Stimulated activated CD4-positive, alpha-beta T cell treated with anti-CD3 and anti-CD28 coated beads, Interleukin-12 subunit alpha, Interleukin-12 subunit beta, amount 100 ng/mL, for 24 hours (primary cell): ENCODE results near the gene ABHD17A.

ENCODE experiments used
- DNase-seq, 2 experiments: peaks; one replicate each; pipeline ENCODE4 v3.0.0-alpha.2; 2020; ENCODE audit warnings: low read depth in 2 of 2

The ABHD17A gene

DNA sequence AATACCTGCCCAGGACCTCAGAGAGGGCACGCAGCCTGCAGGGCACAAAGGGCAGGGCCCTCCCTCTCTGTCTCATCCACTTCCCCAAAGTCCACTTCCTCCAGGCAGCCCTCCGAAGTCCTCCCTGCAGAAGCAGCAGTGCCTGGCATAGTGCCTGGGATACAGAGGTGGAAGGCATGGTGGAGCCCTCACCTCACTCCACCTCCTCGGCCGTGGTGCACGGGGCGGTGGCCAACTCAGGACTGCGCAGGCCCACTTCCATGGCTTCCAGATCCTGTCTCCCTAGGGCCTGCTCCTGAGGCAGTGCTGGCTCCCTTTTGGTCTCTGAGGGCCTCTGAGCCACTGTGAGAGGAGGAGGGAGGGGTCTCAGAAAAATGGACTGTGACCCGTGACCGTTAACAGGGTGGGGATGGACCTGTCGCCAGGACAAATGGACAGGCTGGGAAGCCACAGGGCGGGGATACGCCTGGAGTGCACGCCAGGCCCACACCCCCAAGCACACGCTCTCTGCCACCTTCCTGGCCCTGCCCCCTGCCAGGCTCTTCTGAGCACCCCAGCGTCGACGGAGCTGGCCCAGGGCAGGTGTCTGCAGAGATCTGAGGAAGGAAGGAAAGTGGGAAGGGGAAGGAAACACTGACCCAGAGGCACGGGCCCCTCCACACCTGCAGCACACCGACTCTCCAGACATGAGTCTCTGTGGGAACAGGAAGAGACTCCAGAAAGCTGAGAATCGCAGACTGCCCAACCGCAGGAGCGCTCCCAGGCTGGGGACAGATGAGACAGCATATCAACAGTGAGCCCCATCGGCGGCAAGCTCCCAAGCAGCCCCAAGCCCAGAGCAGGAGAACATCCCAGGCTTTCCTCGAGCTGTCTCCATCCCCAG lies 45.4 kb downstream of the ABHD17A start:
- DNase-seq: no peak

DNA sequence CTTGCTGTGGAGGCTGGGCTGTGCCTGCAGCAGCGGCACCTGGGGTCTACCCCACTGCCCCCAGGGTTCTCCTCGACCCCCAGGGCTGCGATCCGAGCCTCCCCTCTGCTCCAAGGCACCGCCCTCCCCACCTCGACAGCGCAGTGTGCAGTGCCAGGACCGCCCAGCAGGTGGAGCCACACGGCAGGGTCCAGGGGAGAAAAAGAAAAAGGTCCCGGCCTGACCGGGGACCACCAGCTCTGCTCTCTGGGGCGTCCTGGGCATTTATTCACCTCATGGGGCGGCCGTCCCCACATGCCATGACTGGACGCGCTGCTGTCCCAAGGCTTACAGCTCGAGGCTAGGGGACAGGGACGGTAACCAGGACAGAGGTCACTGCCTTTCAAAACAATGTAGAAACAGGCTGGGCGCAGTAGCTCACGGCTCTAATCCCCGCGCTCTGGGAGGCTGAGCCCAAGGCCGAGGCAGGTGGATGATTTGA lies 47.6 kb downstream of the ABHD17A start:
- peak in 1 of 2 experiments; percentile 62 for DNase-seq

DNA sequence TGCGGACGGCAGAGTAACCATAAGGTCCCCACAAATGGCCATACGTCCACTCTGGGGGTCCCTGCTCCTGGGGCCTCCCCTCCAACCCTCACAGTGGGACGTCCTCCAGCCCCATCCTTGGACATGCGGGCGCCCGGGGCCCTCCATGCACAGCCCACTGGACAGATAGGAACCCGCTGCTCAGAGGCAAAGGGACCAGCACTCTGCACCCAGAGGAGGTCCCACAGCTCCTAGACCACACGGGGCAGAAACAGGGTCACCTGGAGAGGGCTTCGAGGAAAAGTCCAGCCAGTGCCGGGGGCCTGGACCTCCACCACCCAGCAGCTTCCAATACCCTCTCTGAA lies 48.1 kb downstream of the ABHD17A start:
- DNase-seq: no peak

DNA sequence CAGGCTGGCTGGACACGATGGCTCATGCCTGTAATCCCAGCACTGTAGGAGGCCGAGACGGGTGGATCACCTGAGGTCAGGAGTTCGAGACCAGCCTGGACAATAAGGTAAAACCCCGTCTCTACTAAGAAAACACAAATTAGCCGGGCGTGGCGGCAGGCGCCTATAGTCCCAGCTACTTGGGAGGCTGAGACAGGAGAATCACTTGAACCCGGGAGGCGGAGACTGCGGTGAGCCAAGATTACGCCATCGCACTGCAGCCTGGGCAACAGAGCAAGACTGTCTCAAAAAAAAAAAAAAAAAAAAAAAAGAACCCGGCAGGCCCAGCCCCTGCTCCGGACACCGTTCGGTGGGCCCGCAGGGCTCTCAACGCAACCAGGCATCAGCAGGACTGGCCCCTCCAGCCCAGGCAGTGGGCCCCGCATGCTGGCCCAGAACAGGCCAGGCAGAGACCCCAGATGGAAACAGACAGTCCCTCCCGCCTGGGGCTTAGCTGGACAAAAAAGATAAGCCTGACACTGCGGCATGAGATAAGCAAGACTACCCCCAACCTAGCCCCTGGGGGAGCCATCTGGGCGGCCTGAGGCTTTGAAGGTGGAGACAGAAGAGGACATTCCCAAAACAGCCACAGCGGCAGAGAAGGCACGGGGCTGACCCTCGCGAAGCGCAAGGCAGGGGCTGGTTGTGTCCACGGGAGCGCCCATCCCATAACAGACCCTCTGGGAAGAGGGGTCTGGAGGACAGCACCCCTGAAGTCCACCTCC lies 48.7 kb downstream of the ABHD17A start:
- no peak for DNase-seq

DNA sequence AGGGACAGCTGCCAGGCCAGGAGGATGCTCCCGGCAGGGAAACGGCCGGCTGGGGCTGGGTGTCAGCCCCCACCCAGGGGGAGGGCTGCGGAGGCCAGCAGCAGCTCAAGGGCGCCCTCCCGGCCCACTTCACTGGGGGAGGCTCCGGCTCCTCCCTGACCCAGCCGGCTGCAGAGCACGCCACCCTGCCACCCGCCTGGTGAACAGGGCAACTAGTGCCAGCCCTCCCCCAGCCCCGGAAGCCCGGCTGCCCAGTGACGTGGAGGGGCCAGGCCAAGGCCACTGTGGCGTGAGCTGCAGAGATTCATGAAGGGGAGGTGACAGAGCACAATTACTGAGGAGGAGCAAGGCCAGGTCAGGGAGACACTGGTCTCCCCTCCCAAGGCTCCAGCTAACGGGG lies 51.8 kb downstream of the ABHD17A start:
- no peak for DNase-seq

DNA sequence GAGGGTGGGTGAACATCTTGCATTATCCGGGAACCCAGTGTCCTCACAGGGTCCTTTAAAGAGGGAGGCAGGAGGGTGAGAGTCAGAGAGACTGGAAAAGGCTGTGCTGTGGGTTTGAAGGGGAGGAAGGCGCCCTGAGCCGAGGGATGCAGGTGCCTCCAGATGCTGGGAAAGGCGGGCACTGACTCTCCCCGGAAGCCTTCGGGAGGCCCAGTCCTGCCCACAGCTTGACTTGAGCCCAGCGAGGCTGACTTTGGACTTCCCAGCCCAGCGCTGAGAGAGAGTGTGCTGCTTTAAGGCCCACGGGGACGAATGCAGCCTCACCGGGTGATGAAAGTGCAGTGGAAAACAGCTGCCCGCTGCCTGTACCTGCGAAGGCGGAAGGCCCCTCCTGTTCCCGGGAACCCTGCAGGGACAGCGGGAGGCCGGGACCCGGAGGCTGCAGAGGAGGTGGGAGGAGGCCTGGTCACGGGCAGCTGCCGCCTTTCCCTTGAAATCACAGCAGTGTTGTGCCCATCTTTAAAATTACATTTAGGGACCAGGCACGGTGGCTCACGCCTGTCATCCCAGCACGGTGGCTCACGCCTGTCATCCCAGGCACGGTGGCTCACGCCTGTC lies 53.1 kb downstream of the ABHD17A start:
- DNase-seq: no peak

DNA sequence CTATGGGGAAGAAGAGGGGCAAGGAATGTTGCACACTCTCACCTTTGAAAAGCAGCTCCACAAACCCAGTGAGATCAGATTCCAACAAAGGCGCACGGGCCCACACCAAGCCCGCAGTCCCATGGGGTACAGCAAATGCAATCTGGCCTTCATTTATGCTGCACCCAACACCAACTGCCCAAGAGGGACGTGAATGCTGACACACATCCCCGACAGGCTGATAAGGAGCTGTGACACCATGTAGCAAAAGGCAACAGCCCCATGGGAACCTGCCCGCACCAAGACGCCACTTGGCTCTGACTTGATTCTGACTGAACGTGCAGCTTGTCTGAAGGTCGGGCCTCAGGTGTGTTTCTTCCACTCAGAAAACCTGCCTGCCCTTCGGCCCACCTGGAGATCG lies 54.3 kb downstream of the ABHD17A start:
- DNase-seq: no peak

DNA sequence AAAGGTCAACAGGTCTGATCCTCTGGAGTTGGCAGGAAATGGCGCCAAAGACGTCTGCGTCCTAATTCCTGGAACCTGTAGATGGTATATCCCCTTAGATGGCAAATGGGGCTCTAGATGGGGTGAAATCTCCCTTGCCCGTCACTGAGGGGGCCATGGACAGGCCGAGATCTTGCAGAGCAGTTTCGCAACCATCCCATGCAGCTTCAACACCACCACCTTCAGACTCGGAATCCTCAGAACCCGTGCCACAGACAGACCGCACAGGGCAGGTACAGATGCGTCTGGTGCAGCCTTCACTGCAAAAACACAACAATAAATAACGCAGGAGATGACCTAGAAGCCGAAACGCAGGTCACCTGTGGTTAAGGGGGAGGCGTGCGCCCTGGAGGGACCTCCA lies 54.7 kb downstream of the ABHD17A start:
- DNase-seq: no peak

DNA sequence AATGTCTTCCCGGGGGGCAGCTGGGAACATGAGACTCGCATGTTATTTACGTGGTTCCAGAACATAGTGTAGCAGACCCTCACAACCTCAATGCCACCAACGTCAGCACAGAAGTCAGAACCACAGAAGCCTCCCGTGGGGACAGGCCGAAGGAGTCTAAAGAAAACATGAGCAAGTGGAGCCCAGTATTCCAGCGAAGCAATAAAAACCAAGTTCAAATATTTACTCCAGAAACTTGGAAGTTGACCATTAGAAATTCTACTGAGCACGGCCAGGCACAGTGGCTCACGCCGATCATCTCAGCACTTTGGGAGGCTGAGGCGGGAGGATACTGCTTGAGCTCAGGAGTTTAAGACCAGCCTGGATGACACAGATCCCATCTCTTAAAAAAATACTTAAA lies 55.3 kb downstream of the ABHD17A start:
- DNase-seq: no peak

DNA sequence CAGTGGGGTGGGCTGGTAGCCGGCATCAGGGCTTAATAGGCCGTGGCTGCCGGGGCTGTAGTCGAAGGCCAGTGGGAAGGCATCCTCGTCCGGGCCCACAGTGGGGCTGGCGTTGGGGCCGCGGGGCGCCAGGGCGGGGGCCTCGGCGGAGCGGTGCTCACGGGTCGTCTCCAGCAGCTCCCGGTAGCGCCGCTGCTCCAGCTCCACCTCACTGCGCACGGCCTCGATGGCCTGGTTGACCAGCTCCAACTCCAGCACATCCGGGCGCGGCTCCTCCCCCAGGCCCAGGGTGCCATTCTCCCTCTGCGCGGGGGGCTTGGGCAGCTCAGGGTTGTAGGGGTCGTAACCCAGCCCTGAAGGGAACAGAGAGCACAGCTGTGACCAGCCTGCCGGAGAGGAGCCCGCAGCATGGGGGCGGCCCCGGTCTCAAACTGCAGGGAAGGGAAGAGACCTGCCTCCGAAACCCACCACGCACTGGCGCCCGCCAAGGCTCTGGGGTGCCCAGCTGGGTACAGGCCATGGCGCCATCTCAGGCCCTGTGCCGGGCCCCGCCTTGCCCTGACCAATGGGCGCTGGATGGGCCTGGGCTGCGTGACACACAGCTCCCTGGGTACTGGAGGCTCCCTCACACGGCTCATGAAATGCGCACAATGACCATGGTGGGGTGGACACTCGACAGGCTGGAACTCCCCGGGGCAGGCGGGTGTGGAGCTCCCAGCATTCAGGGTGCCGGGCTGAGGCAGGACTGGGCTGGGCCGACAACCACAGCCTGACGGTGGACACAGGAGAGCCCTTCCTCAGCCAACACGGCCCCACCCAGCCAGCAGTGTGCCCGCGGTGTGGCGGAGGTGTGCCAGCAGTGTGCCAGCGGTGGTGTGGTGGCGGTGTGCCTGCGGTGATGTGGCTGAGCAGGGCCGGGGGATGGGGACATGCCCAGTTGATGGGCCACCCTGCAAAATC lies 56.7 kb downstream of the ABHD17A start:
- no peak for DNase-seq

DNA sequence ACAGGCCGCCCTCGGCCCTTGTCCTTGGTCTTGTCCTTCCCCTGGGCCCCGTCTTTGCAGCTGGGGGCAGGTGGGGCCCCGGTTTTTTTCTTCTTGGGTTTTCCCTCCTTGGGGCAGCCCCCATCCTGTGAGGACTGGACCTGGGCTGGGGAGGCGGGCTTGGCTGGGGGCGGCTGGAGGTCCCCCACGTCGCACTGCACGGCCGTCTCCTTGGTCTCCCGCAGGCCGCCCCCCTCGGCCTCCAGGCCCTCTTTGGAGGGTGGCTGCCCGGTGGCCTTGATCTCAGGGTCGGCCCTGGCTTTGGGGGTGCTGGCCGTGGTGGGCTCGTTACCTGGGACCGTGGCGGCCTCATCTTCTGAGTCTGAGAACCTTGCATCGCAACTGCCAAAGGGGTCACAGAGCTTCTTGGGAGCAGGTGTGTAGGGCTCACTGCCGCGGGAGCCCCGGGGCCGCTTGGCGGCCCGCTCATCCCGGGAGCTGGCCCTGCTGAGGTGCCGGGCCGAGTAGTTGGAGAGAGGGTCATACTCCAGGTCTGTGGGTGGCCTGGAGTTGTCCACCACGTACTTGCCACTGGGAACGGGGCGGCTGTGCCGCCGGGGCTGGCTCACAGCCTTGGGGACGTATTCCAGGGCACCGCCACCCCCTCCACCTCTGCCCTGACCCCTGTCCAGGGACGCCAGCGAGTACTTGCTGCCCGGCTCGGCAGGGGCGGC lies 57.6 kb downstream of the ABHD17A start:
- no peak for DNase-seq
